SK-N-MC (cell line): ENCODE data around the gene INTS4.

Experiments used
- EZH2 ChIP-seq: fragments of 200-600 bp; sonication (generic); IDR thresholded peaks from one replicate; pipeline ENCODE4 v1.6.1; 2017; ENCODE audit warnings: antibody characterized with exemption
- POLR2AphosphoS5 ChIP-seq: IDR thresholded peaks from 2 replicates; pipeline ENCODE4 v1.6.1; 2012; ENCODE audit warnings: mild to moderate bottlenecking, low read depth, low read length, borderline replicate concordance

- TF ChIP-seq POLR2AphosphoS5 = no peak
- TF ChIP-seq EZH2 = no peak
These were observed 26.7 kb downstream of the INTS4 start for GRCh38 chr11:77967753-77968152.
